Thymus (tissue), 11 donors: ENCODE measurements around the gene CNP. TPM values are rescaled to one million over a fixed set of nuclear protein-coding genes. Genes with fewer than 3 reads are reported as not detected.

Experiments used
- DNase-seq, 9 donors: peaks; one replicate each; pipeline ENCODE4 v3.0.0-alpha.2; 2013; ENCODE audit warnings: low spot score in 9 of 9, low read depth in 6 of 9, missing footprints in 1 of 9
- H3K27ac ChIP-seq, 2 donors: one replicate each; pipeline ENCODE4 v1.5.1; 2013; ENCODE audit warnings: control low read depth in 1 of 2, low read depth in 1 of 2, low read length in 1 of 2, mild to moderate bottlenecking in 1 of 2, moderate library complexity in 1 of 2
- H3K27me3 ChIP-seq, 2 donors: one replicate each; pipeline ENCODE4 v1.5.1; 2013; ENCODE audit warnings: low read length in 1 of 2; ENCODE audit not compliant: control insufficient read depth in 2 of 2, insufficient read depth in 1 of 2
- H3K36me3 ChIP-seq, 2 donors: one replicate each; pipeline ENCODE4 v1.5.1; 2013; ENCODE audit warnings: low read length in 1 of 2, mild to moderate bottlenecking in 1 of 2, moderate library complexity in 1 of 2; ENCODE audit not compliant: control insufficient read depth in 2 of 2, insufficient read depth in 2 of 2
- H3K4me1 ChIP-seq, 2 donors: one replicate each; pipeline ENCODE4 v1.5.1; 2013; ENCODE audit warnings: low read length in 2 of 2; ENCODE audit not compliant: control insufficient read depth in 2 of 2, insufficient read depth in 2 of 2
- H3K4me3 ChIP-seq, 2 donors: one replicate each; pipeline ENCODE4 v1.5.1; 2013; ENCODE audit warnings: low read length in 2 of 2, control low read depth in 1 of 2, mild to moderate bottlenecking in 1 of 2
- H3K9me3 ChIP-seq, 2 donors: one replicate each; pipeline ENCODE4 v1.5.1; 2013; ENCODE audit warnings: low read length in 1 of 2, mild to moderate bottlenecking in 1 of 2; ENCODE audit not compliant: control insufficient read depth in 2 of 2, insufficient read depth in 1 of 2
- WGBS: extraction: QIAGEN DNeasy Blood & Tissue Kit; methylation state at CpG from one replicate; pipeline ENCODE4 v1.1.7; 2013; 5-methylcytosine and 5-hydroxymethylcytosine counted together
- polyA plus RNA-seq: library from polyadenylated mRNA; stranded (reverse); fragments of 200-250 nt; gene quantifications from one replicate; pipeline ENCODE4 v1.2.3, GENCODE V29; 2013
- total RNA-seq: library from RNA; stranded (reverse); fragments of 120-200 nt; gene quantifications from one replicate; pipeline ENCODE4 v1.2.4, GENCODE V29; 2013
- donor health status: healthy.

CNP gene
- total and polyA plus RNA-seq, 2 donors, result 35.9 to 46.0 TPM

DNA sequence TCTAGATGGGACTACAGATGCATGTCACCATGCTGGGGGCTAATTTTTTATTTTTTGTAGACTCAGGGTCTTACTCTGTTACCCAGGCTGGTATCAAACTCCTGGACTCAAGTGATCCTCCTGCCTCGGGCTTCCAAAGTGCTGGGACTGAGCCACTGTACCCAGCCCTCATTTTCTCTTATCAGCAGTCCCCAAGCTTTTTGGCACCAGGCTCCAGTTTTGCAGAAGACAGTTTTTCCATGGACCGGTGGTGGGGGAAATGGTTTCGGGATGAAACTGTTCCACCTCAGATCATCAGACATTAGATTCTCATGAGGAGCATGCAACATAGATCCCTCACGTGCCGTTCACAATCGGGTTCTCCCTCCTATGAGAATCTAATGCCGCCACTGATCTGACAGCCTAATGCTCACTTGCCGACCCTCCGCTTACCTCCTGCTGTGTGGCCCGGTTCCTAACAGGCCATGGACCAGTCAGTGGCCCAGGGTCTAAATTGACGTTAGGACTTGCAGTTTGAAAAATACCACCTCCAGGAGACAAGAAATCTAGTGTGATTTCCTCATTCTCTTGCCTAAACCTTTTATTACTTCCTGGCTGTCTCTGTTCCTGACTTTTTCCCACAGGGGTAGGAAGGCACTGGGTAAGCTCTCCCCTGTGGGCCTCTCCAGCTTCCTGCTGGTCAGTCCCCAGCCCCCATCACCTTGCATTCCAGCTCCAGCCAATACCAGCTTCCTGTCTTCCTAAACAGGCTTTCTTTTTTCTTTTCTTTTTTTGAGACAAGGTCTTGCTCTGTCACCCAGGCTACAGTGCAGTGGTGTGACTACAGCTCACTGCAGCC, 9.3 kb upstream of the CNP start:
- Histone ChIP-seq H3K27ac (no peak overlapping the region), H3K36me3 (no peaks in the 10 kb centered on the region), H3K4me1 (peaks cover 0 to 13% of the 10 kb centered on the region in 2 donors), H3K4me3 (no peak overlapping the region), H3K9me3 (no peaks in the 10 kb centered on the region), H3K27me3 (no peaks in the 10 kb centered on the region)
- DNase-seq, result no peak
- WGBS, result 86% methylated on average over 11 of the region's 11 CpGs

DNA sequence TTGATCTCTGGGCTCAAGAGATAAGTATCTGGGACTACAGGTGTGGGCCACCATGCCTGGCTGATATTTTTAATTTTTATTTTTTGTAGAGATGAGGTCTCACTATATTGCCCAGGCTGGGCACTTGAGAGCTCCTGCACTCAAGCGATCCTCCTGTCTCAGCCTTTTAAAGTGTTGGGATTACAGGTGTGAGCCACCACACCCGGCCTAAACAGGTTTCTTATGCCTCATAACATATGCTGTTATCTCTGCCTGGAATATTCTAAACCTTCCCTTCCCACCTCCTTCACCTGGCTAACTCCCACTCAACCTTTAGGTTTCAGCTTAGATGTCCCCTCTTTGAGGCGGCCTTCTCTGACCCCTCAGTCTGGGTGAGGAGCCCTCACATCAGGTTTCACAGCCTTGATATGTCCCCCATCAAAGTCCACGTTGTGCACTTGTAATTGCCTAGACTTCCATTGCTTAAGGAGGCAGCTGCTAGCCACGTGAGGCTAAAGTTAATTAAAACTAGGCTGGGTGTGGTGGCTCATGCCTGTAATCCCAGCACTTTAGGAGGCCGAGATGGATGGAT, 8.6 kb upstream of the CNP start:
- Histone ChIP-seq H3K4me1 (peaks cover 0 to 20% of the 10 kb centered on the region in 2 donors), H3K27ac (no peak overlapping the region), H3K9me3 (no peaks in the 10 kb centered on the region), H3K27me3 (no peaks in the 10 kb centered on the region), H3K4me3 (no peak overlapping the region), H3K36me3 (no peaks in the 10 kb centered on the region)
- 97% methylated on average over 6 of the region's 6 CpGs for WGBS
- no peak for DNase-seq

DNA sequence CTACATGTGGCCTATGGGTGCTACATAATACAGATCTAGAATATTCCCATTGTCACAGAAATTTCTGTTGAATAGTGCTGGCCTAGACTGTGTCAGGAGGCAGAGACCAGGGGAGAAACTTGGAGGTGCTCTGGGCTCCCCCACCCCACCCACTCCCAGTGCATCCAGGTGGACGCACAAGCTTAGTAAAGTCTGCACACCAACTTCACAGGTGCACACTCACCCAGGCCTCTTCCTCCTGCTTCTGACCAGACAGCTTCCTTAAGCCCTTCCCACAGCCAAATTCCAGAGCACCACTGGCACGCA, 7.6 kb upstream of the CNP start:
- WGBS, result 97% methylated on average over 2 of the region's 2 CpGs
- H3K27ac ChIP-seq, result no peak overlapping the region
- no peaks in the 10 kb centered on the region for H3K36me3 ChIP-seq
- DNase-seq, result no peak
- H3K9me3 ChIP-seq, result no peaks in the 10 kb centered on the region
- H3K4me1 ChIP-seq, result peaks cover 0 to 22% of the 10 kb centered on the region in 2 donors
- no peak overlapping the region for H3K4me3 ChIP-seq
- H3K27me3 ChIP-seq, result no peaks in the 10 kb centered on the region

DNA sequence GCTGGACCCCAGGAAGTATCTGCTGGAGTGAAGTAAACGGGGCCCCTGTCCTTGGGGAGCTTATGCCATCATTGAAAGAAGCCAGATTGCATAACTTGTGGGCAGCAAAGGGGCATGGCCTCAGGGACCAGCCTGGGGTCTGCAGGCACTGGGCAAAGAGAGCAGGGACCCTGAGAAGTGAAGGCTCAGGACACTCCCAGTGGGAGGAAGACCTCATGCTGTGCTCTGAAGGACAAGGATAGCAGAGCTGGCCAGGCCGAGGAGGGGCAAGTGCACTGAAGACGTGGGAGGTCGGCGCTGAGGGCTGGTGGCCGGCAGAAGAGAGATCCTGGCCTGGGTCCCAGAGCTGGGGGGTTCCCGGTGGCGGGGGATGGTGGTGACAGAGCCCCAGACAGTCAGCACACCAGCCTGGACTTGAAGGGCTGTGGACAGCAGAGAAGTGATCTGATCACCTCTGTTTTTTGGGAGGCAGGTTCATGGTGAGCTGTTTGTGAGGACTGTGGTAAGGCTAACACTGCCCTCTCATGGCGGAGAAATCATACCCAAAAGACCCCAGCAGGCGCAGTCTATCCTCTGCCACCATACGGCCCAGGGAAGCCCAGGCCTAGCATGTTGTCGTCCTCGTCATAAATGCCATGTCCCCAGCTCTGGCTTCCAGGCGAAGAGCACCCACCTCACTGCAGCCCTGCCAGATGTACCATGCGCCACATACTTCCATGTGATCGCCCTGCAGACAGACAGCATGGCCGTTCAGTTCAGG, 7.1 kb upstream of the CNP start:
- Histone ChIP-seq H3K4me3 (no peak overlapping the region), H3K9me3 (no peaks in the 10 kb centered on the region), H3K4me1 (peaks cover 0 to 22% of the 10 kb centered on the region in 2 donors), H3K36me3 (no peaks in the 10 kb centered on the region), H3K27ac (no peak overlapping the region), H3K27me3 (no peaks in the 10 kb centered on the region)
- DNase-seq, result peak in 2 of 9 donors; percentile 28 to 36
- 84% methylated on average over 17 of the region's 17 CpGs for WGBS

DNA sequence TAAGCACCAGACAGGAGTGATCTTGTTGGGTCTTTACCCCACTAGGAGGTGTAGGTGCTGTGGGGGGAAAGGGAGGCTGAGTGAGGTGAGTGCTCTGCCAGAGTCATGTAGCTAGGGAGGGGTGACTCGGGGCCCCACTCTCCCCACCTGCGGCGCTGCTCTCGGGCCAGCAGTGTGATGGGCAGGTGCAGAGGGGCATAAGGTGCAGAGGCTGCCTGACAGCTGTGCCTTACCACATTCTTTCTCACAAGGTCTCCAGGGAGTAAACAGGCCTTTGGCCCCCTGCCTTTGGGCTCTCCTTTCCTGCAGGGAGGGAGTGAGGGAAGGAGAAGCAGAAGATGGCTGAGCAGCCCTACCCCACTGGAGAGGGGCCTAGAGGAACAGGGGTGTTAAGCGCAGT, 4.5 kb upstream of the CNP start:
- Histone ChIP-seq H3K27me3 (no peaks in the 10 kb centered on the region), H3K4me1 (peaks cover 5 to 31% of the 10 kb centered on the region in 2 donors), H3K4me3 (no peak overlapping the region), H3K27ac (no peak overlapping the region), H3K36me3 (no peaks in the 10 kb centered on the region), H3K9me3 (no peaks in the 10 kb centered on the region)
- DNase-seq, result peak in 2 of 9 donors; percentile 23 to 46
- 69% methylated on average over 5 of the region's 5 CpGs for WGBS

- DNase-seq, result peak in 8 of 9 donors; percentile 58 to 88 (median 75)
- whole genome bisulfite sequencing, result 24% methylated on average over 9 of the region's 9 CpGs
- peaks cover 12 to 39% of the 10 kb centered on the region in 2 donors for H3K4me1 ChIP-seq
- no peaks in the 10 kb centered on the region for H3K9me3 ChIP-seq
- peak overlapping the region in 1 of 2 donors; percentile 22 for H3K27ac ChIP-seq
- H3K36me3 ChIP-seq, result no peaks in the 10 kb centered on the region
- H3K27me3 ChIP-seq, result no peaks in the 10 kb centered on the region
- no peak overlapping the region for H3K4me3 ChIP-seq
Observed at GRCh38 chr17:41962768-41963434, 3.7 kb upstream of the CNP start.

GRCh38 chr17:41965694-41966462, 717 bp upstream of the CNP start:
- peak in 4 of 9 donors; percentile 35 to 72 (median 48) for DNase-seq

GRCh38 chr17:41967141-41967920, 736 bp downstream of the CNP start:
- peaks cover 12 to 32% of the 10 kb centered on the region in 2 donors for H3K4me1 ChIP-seq
- no peaks in the 10 kb centered on the region for H3K27me3 ChIP-seq
- peak in 1 of 9 donors; percentile 50 for DNase-seq
- 28% methylated on average over 39 of the region's 39 CpGs for WGBS
- H3K9me3 ChIP-seq, result no peaks in the 10 kb centered on the region
- H3K36me3 ChIP-seq, result peaks cover 21 to 32% of the 10 kb centered on the region in 2 donors
- peak overlapping the region; percentile 54 to 85 for H3K27ac ChIP-seq
- peak overlapping the region; percentile 82 to 83 for H3K4me3 ChIP-seq

More at GRCh38 chr17:41965694-41966462, 717 bp upstream of the CNP start:
- WGBS, result 4% methylated on average over 18 of the region's 18 CpGs
- Histone ChIP-seq H3K36me3 (peaks cover 12 to 22% of the 10 kb centered on the region in 2 donors), H3K9me3 (no peaks in the 10 kb centered on the region), H3K4me1 (peaks cover 12 to 39% of the 10 kb centered on the region in 2 donors), H3K27me3 (no peaks in the 10 kb centered on the region), H3K27ac (peak overlapping the region; percentile 77 to 84), H3K4me3 (peak overlapping the region; percentile 82 to 83)
